Lower lobe of right lung (tissue), 2 donors: ENCODE data around the gene ALDH1A1. TPM values are rescaled to one million over a fixed set of nuclear protein-coding genes. Genes with fewer than 3 reads are reported as not detected.
A peak's percentile ranks its signal among the peaks of the same experiment; 100 is the strongest.

Source experiments
- ATAC-seq, 2 donors: fragments of 200-7000 bp; cut with Tn5 transposase; one replicate each; pipeline ENCODE4 v1.9.1; 2020 to 2022; ENCODE audit warnings: mild to moderate bottlenecking in 2 of 2, moderate library complexity in 2 of 2
- DNase-seq: peaks from one replicate; pipeline ENCODE4 v3.0.0-alpha.2; 2020
- H3K27ac ChIP-seq: fragments of 200-600 bp; one replicate; pipeline ENCODE4 v1.8.0; 2022
- H3K27me3 ChIP-seq: fragments of 200-600 bp; one replicate; pipeline ENCODE4 v1.8.0; 2022; ENCODE audit warnings: low read depth
- H3K36me3 ChIP-seq: fragments of 200-600 bp; one replicate; pipeline ENCODE4 v1.8.0; 2022; ENCODE audit warnings: mild to moderate bottlenecking
- H3K4me1 ChIP-seq: fragments of 200-600 bp; one replicate; pipeline ENCODE4 v1.8.0; 2022
- H3K4me3 ChIP-seq: fragments of 200-600 bp; one replicate; pipeline ENCODE4 v1.8.0; 2022; ENCODE audit warnings: mild to moderate bottlenecking
- H3K9me3 ChIP-seq: fragments of 200-600 bp; one replicate; pipeline ENCODE4 v1.8.0; 2022
- intact Hi-C: fragments of 100-400 bp; cut with DNase I; formaldehyde crosslinking; loops from one replicate; pipeline ENCODE4 v1.11.0; 2022
- total RNA-seq: library from RNA; stranded (reverse); fragmentation: NEBNext Ultra II Directional; extraction: Animal tissue kit (Norgen Biotek cat#: 25700); gene quantifications from one replicate; pipeline ENCODE4 v1.2.1, GENCODE V29; 2021
- TF ChIP-seq, protein P1 (sequence below): fragments of 200-600 bp; IDR thresholded peaks from one replicate; pipeline ENCODE4 v1.8.0; 2022; ENCODE audit warnings: antibody characterized with exemption, mild to moderate bottlenecking
- donor health status: DM: no; HTN: yes; CAD: no; lungs with severe emphysema.

ALDH1A1 gene
- total RNA-seq, 1 donor from 2014 or later, result 238 TPM

DNA sequence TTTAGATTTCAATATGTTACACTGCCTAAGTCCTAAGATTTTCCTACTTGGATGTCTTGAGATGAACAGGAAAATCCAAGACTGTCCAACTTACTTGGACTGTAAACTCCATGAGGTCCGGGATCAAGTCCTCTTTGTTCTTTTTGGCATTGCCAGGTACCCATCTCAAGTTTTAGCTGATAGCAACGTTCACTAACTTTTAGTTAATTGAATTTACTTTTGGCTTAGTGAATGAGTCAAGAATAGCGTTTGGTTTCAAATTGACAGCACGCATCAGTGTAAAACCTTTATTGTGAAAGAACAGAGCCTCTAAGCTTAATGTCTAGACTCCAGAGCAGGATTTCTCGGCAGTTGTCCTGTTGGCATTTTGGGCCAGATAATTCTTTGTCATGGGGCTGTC is 37.2 kb downstream of the ALDH1A1 start:
- DNase-seq (no peak), ATAC-seq (no peak)
- Histone ChIP-seq H3K27me3 (no peaks in the 10 kb centered on the region), H3K27ac (no peak overlapping the region), H3K9me3 (no peaks in the 10 kb centered on the region), H3K36me3 (peaks cover 44% of the 10 kb centered on the region), H3K4me3 (no peak overlapping the region), H3K4me1 (peaks cover 5% of the 10 kb centered on the region)
- TF ChIP-seq, protein P1, sequence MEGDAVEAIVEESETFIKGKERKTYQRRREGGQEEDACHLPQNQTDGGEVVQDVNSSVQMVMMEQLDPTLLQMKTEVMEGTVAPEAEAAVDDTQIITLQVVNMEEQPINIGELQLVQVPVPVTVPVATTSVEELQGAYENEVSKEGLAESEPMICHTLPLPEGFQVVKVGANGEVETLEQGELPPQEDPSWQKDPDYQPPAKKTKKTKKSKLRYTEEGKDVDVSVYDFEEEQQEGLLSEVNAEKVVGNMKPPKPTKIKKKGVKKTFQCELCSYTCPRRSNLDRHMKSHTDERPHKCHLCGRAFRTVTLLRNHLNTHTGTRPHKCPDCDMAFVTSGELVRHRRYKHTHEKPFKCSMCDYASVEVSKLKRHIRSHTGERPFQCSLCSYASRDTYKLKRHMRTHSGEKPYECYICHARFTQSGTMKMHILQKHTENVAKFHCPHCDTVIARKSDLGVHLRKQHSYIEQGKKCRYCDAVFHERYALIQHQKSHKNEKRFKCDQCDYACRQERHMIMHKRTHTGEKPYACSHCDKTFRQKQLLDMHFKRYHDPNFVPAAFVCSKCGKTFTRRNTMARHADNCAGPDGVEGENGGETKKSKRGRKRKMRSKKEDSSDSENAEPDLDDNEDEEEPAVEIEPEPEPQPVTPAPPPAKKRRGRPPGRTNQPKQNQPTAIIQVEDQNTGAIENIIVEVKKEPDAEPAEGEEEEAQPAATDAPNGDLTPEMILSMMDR, result no peak
- intact Hi-C loops, result no loop called here

DNA sequence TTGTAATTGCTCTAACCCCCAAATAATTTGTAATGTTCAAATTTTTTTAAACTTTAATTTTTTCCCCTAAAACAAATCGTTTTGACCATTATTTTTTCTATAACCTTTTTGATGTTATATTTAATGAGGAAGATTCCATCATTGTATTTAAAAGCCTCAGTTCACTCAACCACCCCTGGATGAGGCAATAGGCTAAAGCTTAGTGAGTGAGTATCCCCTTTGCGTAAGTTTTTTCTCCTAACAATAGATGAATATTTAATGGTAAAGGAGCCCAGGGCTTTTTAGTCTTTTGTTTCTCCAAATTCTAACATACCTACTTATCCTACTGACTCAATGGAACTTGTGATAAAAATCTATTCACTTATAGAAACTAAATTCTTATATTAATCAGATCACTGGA is 38.1 kb downstream of the ALDH1A1 start:
- Histone ChIP-seq H3K4me1 (peaks cover 5% of the 10 kb centered on the region), H3K27me3 (no peaks in the 10 kb centered on the region), H3K27ac (no peak overlapping the region), H3K9me3 (no peaks in the 10 kb centered on the region), H3K4me3 (no peak overlapping the region), H3K36me3 (peaks cover 46% of the 10 kb centered on the region)
- DNase-seq (no peak), ATAC-seq (no peak)
- TF ChIP-seq, protein P1, result no peak
- intact Hi-C loops, result no loop called here

- Histone ChIP-seq H3K4me1 (peaks cover 4% of the 10 kb centered on the region), H3K27me3 (no peaks in the 10 kb centered on the region), H3K4me3 (no peak overlapping the region), H3K27ac (no peak overlapping the region), H3K9me3 (no peaks in the 10 kb centered on the region), H3K36me3 (peaks cover 56% of the 10 kb centered on the region)
- ATAC-seq (no peak), DNase-seq (no peak)
- TF ChIP-seq, protein P1, result no peak
- intact Hi-C loops, result no loop called here
Observed at GRCh38 chr9:72913382-72914009, 39.4 kb downstream of the ALDH1A1 start.

GRCh38 chr9:72912476-72913381 is 40.1 kb downstream of the ALDH1A1 start:
- Histone ChIP-seq H3K27me3 (no peaks in the 10 kb centered on the region), H3K4me1 (no peaks in the 10 kb centered on the region), H3K4me3 (no peak overlapping the region), H3K36me3 (peaks cover 51% of the 10 kb centered on the region), H3K9me3 (no peaks in the 10 kb centered on the region), H3K27ac (peak overlapping the region; percentile 1)
- TF ChIP-seq, protein P1, result no peak
- DNase-seq (no peak), ATAC-seq (no peak)
- intact Hi-C loops, result no loop called here

DNA sequence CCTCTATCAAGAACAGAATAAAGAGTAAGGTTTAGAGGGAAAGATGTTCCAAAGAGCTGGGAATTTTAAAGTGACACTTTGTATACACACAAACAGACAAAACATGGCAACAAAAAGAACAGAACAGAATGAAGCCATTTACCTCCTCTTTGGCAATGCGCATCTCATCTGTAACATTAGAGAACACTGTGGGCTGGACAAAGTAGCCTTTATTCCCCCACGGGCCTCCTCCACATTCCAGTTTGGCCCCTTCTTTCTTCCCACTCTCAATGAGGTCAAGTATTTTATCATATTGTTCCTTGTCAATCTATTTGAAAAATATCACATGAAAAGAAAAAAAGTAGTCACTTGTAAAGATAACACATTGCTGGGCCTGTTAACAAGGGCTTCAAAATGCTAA is 41.0 kb downstream of the ALDH1A1 start:
- Histone ChIP-seq H3K36me3 (peaks cover 45% of the 10 kb centered on the region), H3K4me3 (no peak overlapping the region), H3K27ac (no peak overlapping the region), H3K27me3 (no peaks in the 10 kb centered on the region), H3K4me1 (no peaks in the 10 kb centered on the region), H3K9me3 (no peaks in the 10 kb centered on the region)
- ATAC-seq (no peak), DNase-seq (no peak)
- intact Hi-C loops, result no loop called here
- TF ChIP-seq, protein P1, result no peak
